ENCODE measurements around the gene GBX2. TPM values are rescaled to one million over a fixed set of nuclear protein-coding genes. Genes with fewer than 3 reads are reported as not detected.
"Not testable (repeated sequence)": the region's sequence is repeated elsewhere in the genome, so short reads cannot be mapped to it uniquely, and the experiment has no call there.

The GBX2 gene
- total RNA-seq, 2 donors from 2014 or later: not detected

DNA sequence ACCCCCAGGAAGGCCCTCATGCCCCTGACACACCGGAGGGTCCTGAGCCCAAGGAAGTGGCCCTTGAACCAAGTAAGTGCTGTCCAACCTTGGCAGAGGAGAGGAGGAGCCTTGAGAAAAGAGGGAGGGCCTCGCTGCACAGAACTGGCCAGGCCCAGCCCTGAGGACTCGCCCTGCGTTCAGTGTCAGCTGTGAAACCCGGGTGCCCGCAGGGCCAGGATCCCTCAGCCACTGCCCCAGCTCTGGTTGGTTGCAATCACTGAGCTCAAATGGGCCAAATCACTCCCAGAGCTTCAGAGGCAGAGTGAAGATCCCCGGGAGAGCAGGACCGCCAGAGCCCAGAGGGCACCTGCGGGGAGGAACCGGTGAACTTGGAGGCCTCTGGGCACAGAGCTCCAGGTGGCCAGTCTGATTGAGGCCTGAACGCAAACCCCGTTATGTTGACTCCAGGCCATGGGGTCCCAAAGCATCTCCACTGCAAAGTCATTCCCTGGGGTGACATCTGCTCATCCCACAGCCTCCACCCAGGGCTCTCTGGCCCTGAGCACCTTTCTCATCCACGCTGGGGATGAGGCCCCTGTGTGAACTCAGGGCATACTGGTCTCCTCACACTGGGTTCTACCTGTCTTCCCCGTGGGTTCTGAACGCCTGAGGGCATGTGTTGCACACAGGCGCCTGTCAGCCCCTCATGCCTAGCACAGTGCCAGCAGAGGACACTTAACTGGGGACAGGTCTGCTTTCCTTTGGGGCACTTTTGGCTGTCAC lies 11.9 kb downstream of the GBX2 start:
- ATAC-seq: no peak
- Histone ChIP-seq H3K9me3 (peaks cover 0 to 12% (median 0%) of the 10 kb centered on the region in 3 donors), H3K4me1 (peaks cover 6% of the 10 kb centered on the region), H3K27me3 (peaks cover 0 to 11% of the 10 kb centered on the region in 2 donors), H3K27ac (no peak overlapping the region), H3K4me3 (no peak overlapping the region), H3K36me3 (replicated peaks in 1 of 2; ENCODE audit: insufficient read depth in 1 of 2, low read depth in 2 of 2) (no peaks in the 10 kb centered on the region)
- 74 to 80% methylated on average over 3 to 16 of the region's 16 CpGs for WGBS, 2 donors
- intact Hi-C loops (cut with DNase I): no loop called here
- no peak for DNase-seq
- TF ChIP-seq CTCF (IDR thresholded peaks at IDR 0.05): no peak

- DNase-seq: no peak
- peaks cover 0 to 16% (median 0%) of the 10 kb centered on the region in 3 donors for H3K9me3 ChIP-seq
- H3K4me3 ChIP-seq: no peak overlapping the region
- H3K27me3 ChIP-seq: peaks cover 0 to 5% of the 10 kb centered on the region in 2 donors
- WGBS, 2 donors: 69 to 75% methylated on average over 3 of the region's 3 CpGs
- H3K27ac ChIP-seq: no peak overlapping the region
- no peak for ATAC-seq
- H3K4me1 ChIP-seq: peaks cover 6% of the 10 kb centered on the region
- no peak for TF ChIP-seq POLR2A (IDR thresholded peaks at IDR 0.05)
- no peak for TF ChIP-seq CTCF (IDR thresholded peaks at IDR 0.05)
- intact Hi-C loops (cut with DNase I): no loop called here
- H3K36me3 ChIP-seq (replicated peaks in 1 of 2; ENCODE audit: insufficient read depth in 1 of 2, low read depth in 2 of 2): no peaks in the 10 kb centered on the region
Observed at GRCh38 chr2:236155406-236155805, 12.8 kb downstream of the GBX2 start.

DNA sequence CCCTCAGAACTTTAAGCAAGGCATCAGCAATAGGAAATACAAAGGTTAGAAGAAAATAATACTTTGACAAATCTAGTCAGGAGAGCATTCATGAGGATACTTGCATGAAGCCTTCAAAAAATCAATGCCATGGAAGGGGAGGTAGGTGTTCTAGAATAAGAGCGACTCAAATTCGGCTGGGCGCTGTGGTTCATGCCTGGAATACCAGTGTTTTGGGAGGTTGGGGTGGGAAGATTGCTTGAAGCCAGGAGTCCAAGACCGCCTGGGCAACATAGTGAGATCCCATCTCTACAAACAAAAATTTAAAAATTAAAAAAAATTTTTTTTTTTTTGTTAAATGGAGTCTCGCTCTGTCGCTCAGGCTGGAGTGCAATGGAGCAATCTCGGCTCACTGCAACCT lies 21.8 kb downstream of the GBX2 start:
- no peak for TF ChIP-seq CTCF (IDR thresholded peaks at IDR 0.05)
- no peak for TF ChIP-seq POLR2A (IDR thresholded peaks at IDR 0.05)

GRCh38 chr2:236143811-236144210 lies 24.4 kb downstream of the GBX2 start:
- DNase-seq: no peak
- Histone ChIP-seq H3K4me1 (no peaks in the 10 kb centered on the region), H3K27ac (no peak overlapping the region), H3K36me3 (replicated peaks in 1 of 2; ENCODE audit: insufficient read depth in 1 of 2, low read depth in 2 of 2) (no peaks in the 10 kb centered on the region), H3K27me3 (no peaks in the 10 kb centered on the region), H3K9me3 (no peaks in the 10 kb centered on the region), H3K4me3 (no peak overlapping the region)
- intact Hi-C loops (cut with DNase I): no loop called here
- no peak for ATAC-seq
- TF ChIP-seq POLR2A (IDR thresholded peaks at IDR 0.05) (no peak), CTCF (IDR thresholded peaks at IDR 0.05) (no peak)
- 86 to 88% methylated on average over 10 of the region's 10 CpGs for WGBS, 2 donors

More for the DNA sequence above, 21.8 kb downstream of the GBX2 start:
- Histone ChIP-seq H3K27me3 (no peaks in the 10 kb centered on the region), H3K36me3 (replicated peaks in 1 of 2; ENCODE audit: insufficient read depth in 1 of 2, low read depth in 2 of 2) (no peaks in the 10 kb centered on the region), H3K4me1 (no peaks in the 10 kb centered on the region), H3K4me3 (no peak overlapping the region), H3K27ac (no peak overlapping the region), H3K9me3 (peaks cover 0 to 5% (median 0%) of the 10 kb centered on the region in 3 donors)
- WGBS, 2 donors: 88 to 90% methylated on average over 7 of the region's 7 CpGs
- DNase-seq (no peak), ATAC-seq (no peak)
- intact Hi-C loops (cut with DNase I): no loop called here

GRCh38 chr2:236141616-236142015 lies 26.6 kb downstream of the GBX2 start:
- H3K9me3 ChIP-seq; ATAC-seq; H3K4me3 ChIP-seq; DNase-seq; H3K27ac ChIP-seq; H3K36me3 ChIP-seq (replicated peaks in 1 of 2; ENCODE audit: insufficient read depth in 1 of 2, low read depth in 2 of 2); intact Hi-C loops (cut with DNase I); H3K27me3 ChIP-seq; H3K4me1 ChIP-seq: not testable (repeated sequence)
- WGBS, 2 donors: 85 to 86% methylated on average over 8 to 11 of the region's 11 CpGs
